Caco-2 (cell line): ENCODE results near the gene NEUROG1. TPM values are rescaled to one million over a fixed set of nuclear protein-coding genes. Genes with fewer than 3 reads are reported as not detected.
A peak's percentile ranks its signal among the peaks of the same experiment; 100 is the strongest.

Experiments
- BruUV-seq: library from RNA; stranded (reverse); fragments of 400-500 nt; replicated peaks from 2 replicates; lab custom pipeline; 2021; lab: Mats Ljungman, UMichigan
- CTCF ChIA-PET: fragments of 300-600 bp; sonication (Branson Sonifier 250); formaldehyde crosslinking; loops from one replicate; lab custom pipeline; 2022; ENCODE audit warnings: antibody characterized with exemption; lab: Charles Lee
- POLR2A ChIA-PET: fragments of 300-600 bp; sonication (Branson Sonifier 250); formaldehyde crosslinking; loops from one replicate; lab custom pipeline; 2022; ENCODE audit warnings: antibody characterized with exemption; lab: Charles Lee
- DNase-seq, 2 experiments: peaks; one replicate each; pipeline versions ENCODE4 v3.0.0 to v3.0.0-alpha.2; 2020 to 2022
- H3K27me3 ChIP-seq: replicated peaks from 2 replicates; pipeline ENCODE4 v1.6.0; 2011; ENCODE audit warnings: low read length; ENCODE audit not compliant: control insufficient read depth, insufficient read depth
- H3K36me3 ChIP-seq: 2 replicates; pipeline ENCODE4 v1.5.1; 2011; ENCODE audit warnings: low read length; ENCODE audit not compliant: control insufficient read depth, insufficient read depth
- H3K4me1 ChIP-seq: fragments of 250-450 bp; sonication (Bioruptor Pico); 2 replicates; pipeline ENCODE4 v1.5.1; 2020; ENCODE audit warnings: mild to moderate bottlenecking
- H3K4me3 ChIP-seq: 2 replicates; pipeline ENCODE4 v1.5.1; 2011; ENCODE audit warnings: low read depth, mild to moderate bottlenecking, control low read depth, low read length
- H3K9me3 ChIP-seq: fragments of 250-450 bp; sonication (Bioruptor Pico); 2 replicates; pipeline ENCODE4 v1.5.1; 2020; ENCODE audit warnings: mild to moderate bottlenecking, moderate library complexity
- H3K27ac Mint-ChIP-seq: one replicate; pipeline ENCODE4 v1.8.0; 2022; ENCODE audit warnings: mixed read lengths; ENCODE audit not compliant: unreplicated experiment
- H3K27me3 Mint-ChIP-seq: one replicate; pipeline ENCODE4 v1.8.0; 2022; ENCODE audit warnings: mixed read lengths; ENCODE audit not compliant: insufficient read depth, unreplicated experiment
- H3K36me3 Mint-ChIP-seq: one replicate; pipeline ENCODE4 v1.8.0; 2022; ENCODE audit warnings: mild to moderate bottlenecking, mixed read lengths; ENCODE audit not compliant: insufficient read depth, unreplicated experiment
- H3K4me1 Mint-ChIP-seq: one replicate; pipeline ENCODE4 v1.8.0; 2022; ENCODE audit warnings: low read depth, mixed read lengths; ENCODE audit not compliant: unreplicated experiment
- H3K4me3 Mint-ChIP-seq: one replicate; pipeline ENCODE4 v1.8.0; 2022; ENCODE audit warnings: mild to moderate bottlenecking, moderate library complexity, mixed read lengths; ENCODE audit not compliant: unreplicated experiment
- H3K9me3 Mint-ChIP-seq: one replicate; pipeline ENCODE4 v1.8.0; 2022; ENCODE audit warnings: mixed read lengths; ENCODE audit not compliant: unreplicated experiment
- CTCF ChIP-seq, 2 experiments: fragments of 200-600 bp in 1 of 2; IDR thresholded peaks; 1 replicate in 1 of 2; 2 replicates in 1 of 2; pipeline versions ENCODE4 v1.5.1 to v1.8.0; 2011 to 2022; ENCODE audit warnings: antibody characterized with exemption in 1 of 2, control low read depth in 1 of 2, inconsistent platforms in 1 of 2, low read depth in 1 of 2, low read length in 1 of 2, mild to moderate bottlenecking in 1 of 2, moderate library complexity in 1 of 2; ENCODE audit not compliant: insufficient read depth in 1 of 2, severe bottlenecking in 1 of 2, unreplicated experiment in 1 of 2
- intact Hi-C: fragments of 100-400 bp; cut with micrococcal nuclease; formaldehyde crosslinking; loops from one replicate; pipeline ENCODE4 v1.10.0; 2022; ENCODE audit not compliant: unreplicated experiment
- total RNA-seq: library from RNA; stranded (reverse); gene quantifications from 2 replicates; pipeline ENCODE4 v1.2.3, GENCODE V29; 2022

Gene NEUROG1
- total RNA-seq, 1 experiment from 2014 or later, result not detected

GRCh38 chr5:135560858-135561257, 25.1 kb upstream of the NEUROG1 start:
- Histone ChIP-seq H3K4me3 (no peak overlapping the region), H3K9me3 (no peaks in the 10 kb centered on the region), H3K27me3 (no peaks in the 10 kb centered on the region), H3K36me3 (no peaks in the 10 kb centered on the region), H3K4me1 (no peaks in the 10 kb centered on the region; the same call in 1 of the 2 replicates)
- ChIA-PET POLR2A (no interaction called here), CTCF (interaction anchor here (0.6 to 1.7 kb wide), 22 partner anchors 8 to 313 kb away, joined by 3 to 28 read pairs (median 5); partner anchors contain the start of genes DCANP1 and SLC25A48)
- intact Hi-C loops, result loop anchor here (1.0 kb wide), 2 partner anchors 168 to 269 kb away; no protein-coding TSS in a partner anchor
- Mint-ChIP-seq H3K4me3 (peak overlapping the region; percentile 27), H3K4me1 (peaks cover 12% of the 10 kb centered on the region), H3K27me3 (peaks cover 5% of the 10 kb centered on the region), H3K36me3 (peaks cover 5% of the 10 kb centered on the region), H3K9me3 (no peaks in the 10 kb centered on the region), H3K27ac (no peak overlapping the region)
- DNase-seq, result peak; percentile 83 to 86
- no TSS peak for BruUV-seq
- TF ChIP-seq CTCF (IDR thresholded peaks at IDR 0.05; ENCODE audit: insufficient read depth in 1 of 2, low read depth in 1 of 2, low read length in 1 of 2, severe bottlenecking in 1 of 2, unreplicated experiment in 1 of 2), result peak; percentile 87 to 92

- peak; percentile 33 to 65 for DNase-seq
- POLR2A ChIA-PET, result no interaction called here
- H3K36me3 ChIP-seq, result no peaks in the 10 kb centered on the region
- H3K27me3 Mint-ChIP-seq, result peaks cover 5% of the 10 kb centered on the region
- TF ChIP-seq CTCF (IDR thresholded peaks at IDR 0.05; ENCODE audit: insufficient read depth in 1 of 2, low read depth in 1 of 2, low read length in 1 of 2, severe bottlenecking in 1 of 2, unreplicated experiment in 1 of 2), result no peak
- no TSS peak for BruUV-seq
- H3K9me3 ChIP-seq, result no peaks in the 10 kb centered on the region
- CTCF ChIA-PET, result interaction anchor here (0.6 to 1.0 kb wide), 2 partner anchors 13 to 97 kb away, joined by 3 read pairs; no protein-coding TSS in a partner anchor
- H3K36me3 Mint-ChIP-seq, result peaks cover 5% of the 10 kb centered on the region
- no peak overlapping the region for H3K4me3 Mint-ChIP-seq
- no peaks in the 10 kb centered on the region; the same call in 1 of the 2 replicates for H3K4me1 ChIP-seq
- H3K4me1 Mint-ChIP-seq, result peaks cover 13% of the 10 kb centered on the region
- H3K27ac Mint-ChIP-seq, result no peak overlapping the region
- no peak overlapping the region for H3K4me3 ChIP-seq
- no peaks in the 10 kb centered on the region for H3K9me3 Mint-ChIP-seq
- intact Hi-C loops, result no loop called here
- H3K27me3 ChIP-seq, result no peaks in the 10 kb centered on the region
Observed at GRCh38 chr5:135559354-135559753, 23.6 kb upstream of the NEUROG1 start.

- H3K27me3 Mint-ChIP-seq, result peaks cover 5% of the 10 kb centered on the region
- H3K36me3 Mint-ChIP-seq, result peaks cover 5% of the 10 kb centered on the region
- no peak for TF ChIP-seq CTCF (IDR thresholded peaks at IDR 0.05; ENCODE audit: insufficient read depth in 1 of 2, low read depth in 1 of 2, low read length in 1 of 2, severe bottlenecking in 1 of 2, unreplicated experiment in 1 of 2)
Observed at GRCh38 chr5:135557076-135557838, 21.5 kb upstream of the NEUROG1 start.

More at GRCh38 chr5:135557076-135557838, 21.5 kb upstream of the NEUROG1 start:
- POLR2A ChIA-PET, result no interaction called here
- Histone ChIP-seq H3K4me3 (no peak overlapping the region), H3K36me3 (no peaks in the 10 kb centered on the region), H3K4me1 (no peaks in the 10 kb centered on the region; the same call in 1 of the 2 replicates), H3K27me3 (no peaks in the 10 kb centered on the region), H3K9me3 (no peaks in the 10 kb centered on the region)
- Mint-ChIP-seq H3K9me3 (no peaks in the 10 kb centered on the region), H3K4me3 (no peak overlapping the region), H3K4me1 (peaks cover 18% of the 10 kb centered on the region), H3K27ac (no peak overlapping the region)
- CTCF ChIA-PET, result no interaction called here
- intact Hi-C loops, result no loop called here
- DNase-seq, result no peak
- no TSS peak for BruUV-seq
